ENCODE measurements around the gene HSPA1B. TPM values are rescaled to one million over a fixed set of nuclear protein-coding genes. Genes with fewer than 3 reads are reported as not detected.

HSPA1B gene
- total RNA-seq, 1 experiment from 2014 or later: 147 TPM

DNA sequence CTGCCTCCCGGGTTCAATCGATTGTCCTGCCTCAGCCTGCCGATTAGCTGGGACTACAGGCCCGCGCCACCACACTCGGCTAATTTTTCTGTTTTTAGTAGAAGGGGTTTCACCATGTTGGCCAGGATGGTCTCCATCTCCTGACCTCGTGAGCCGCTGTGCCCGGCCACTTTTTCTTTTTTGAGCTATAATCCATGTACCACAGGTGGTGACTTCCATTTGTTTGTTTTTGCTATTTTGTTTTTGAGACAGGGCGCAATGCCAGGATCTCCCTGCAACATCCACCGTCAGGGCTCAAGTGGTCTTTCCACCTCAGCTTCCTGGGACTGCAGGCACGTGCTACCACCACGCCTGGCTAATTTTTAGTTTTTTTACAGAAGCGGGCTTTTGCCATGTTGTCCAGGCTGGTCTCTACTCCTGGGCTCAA lies 8.5 kb downstream of the HSPA1B start:
- no peaks in the 10 kb centered on the region for H3K9me3 ChIP-seq (ENCODE audit: control insufficient read depth, insufficient read depth, low read depth, low read length)
- ATAC-seq: no peak
- H3K4me1 ChIP-seq (ENCODE audit: control insufficient read depth, insufficient read depth, low read length): peaks cover 38% of the 10 kb centered on the region
- in situ Hi-C loops (cut with HindIII; ENCODE audit: low pct_unique_long_range_greater_than_20kb, low sequenced_read_pairs) (no loop called here), intact Hi-C loops (cut with micrococcal nuclease; ENCODE audit: unreplicated experiment) (loop anchor here (10.0 kb wide), 1 partner anchor 101 kb away; the partner anchor contains the start of gene CLIC1)
- DNase-seq (ENCODE audit: low read depth, low spot score): no peak
- ChIA-PET CTCF (no interaction called here), POLR2A (no interaction called here)
- peak overlapping the region; percentile 77 to 95 for H3K4me3 ChIP-seq (ENCODE audit: low read depth in 2 of 2, low read length in 2 of 2)
- BruUV-seq (replicated peaks): no TSS peak
- TF ChIP-seq, protein P1, sequence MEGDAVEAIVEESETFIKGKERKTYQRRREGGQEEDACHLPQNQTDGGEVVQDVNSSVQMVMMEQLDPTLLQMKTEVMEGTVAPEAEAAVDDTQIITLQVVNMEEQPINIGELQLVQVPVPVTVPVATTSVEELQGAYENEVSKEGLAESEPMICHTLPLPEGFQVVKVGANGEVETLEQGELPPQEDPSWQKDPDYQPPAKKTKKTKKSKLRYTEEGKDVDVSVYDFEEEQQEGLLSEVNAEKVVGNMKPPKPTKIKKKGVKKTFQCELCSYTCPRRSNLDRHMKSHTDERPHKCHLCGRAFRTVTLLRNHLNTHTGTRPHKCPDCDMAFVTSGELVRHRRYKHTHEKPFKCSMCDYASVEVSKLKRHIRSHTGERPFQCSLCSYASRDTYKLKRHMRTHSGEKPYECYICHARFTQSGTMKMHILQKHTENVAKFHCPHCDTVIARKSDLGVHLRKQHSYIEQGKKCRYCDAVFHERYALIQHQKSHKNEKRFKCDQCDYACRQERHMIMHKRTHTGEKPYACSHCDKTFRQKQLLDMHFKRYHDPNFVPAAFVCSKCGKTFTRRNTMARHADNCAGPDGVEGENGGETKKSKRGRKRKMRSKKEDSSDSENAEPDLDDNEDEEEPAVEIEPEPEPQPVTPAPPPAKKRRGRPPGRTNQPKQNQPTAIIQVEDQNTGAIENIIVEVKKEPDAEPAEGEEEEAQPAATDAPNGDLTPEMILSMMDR (IDR thresholded peaks at IDR 0.05): no peak
- 0 out of 2 replicates have a peak, but pooled peaks have one; percentile 25 for TF ChIP-seq SIN3A (IDR thresholded peaks at IDR 0.05; ENCODE audit: borderline replicate concordance, insufficient read depth, low read depth, low read length)
- peaks cover 21% of the 10 kb centered on the region for H3K36me3 ChIP-seq (ENCODE audit: control insufficient read depth, insufficient read depth, low read length)
- no peaks in the 10 kb centered on the region for H3K27me3 ChIP-seq (ENCODE audit: control insufficient read depth, insufficient read depth, low read length)
- H3K27ac ChIP-seq (ENCODE audit: low read length): peak overlapping the region; percentile 95

DNA sequence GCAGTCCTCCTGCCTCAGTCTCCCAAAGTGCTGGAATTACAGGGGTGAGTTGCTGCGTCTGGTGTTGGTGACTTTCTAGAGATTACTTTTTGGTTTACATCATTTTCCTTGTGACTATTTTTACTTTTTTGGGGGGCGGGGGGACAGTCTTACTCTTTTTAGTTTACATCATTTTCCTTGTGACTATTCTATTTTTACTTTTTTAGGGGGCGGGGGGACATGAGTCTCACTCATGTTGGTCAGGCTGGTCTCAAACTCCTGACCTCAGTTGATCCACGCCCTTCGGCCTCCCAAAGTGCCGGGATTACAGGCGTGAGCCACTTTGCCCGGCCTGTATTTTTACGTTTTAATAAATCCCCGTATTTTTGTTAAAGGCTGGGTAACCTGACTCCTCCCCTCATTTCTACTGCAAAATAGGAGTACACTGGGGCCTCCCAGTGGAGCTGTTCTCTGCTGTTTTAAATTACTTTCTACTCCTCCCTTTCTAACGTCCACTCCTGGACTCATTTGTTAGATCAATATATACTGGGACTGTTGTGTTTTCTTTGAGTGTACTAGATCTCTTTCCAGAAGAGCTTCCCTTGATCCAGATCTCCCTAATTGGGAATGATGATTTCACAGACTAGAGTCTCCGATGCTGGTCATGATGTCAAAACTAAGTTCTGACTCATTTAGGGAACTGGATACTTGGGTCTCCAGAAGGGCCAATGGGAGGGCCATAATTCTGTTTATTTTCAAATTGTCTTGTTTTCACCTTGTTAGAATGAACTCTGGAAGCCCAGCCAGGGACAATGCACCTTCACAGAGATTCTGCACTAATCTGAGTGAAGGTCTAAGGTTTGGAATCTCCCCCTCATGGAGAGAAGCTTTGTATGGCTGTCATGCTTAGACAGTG lies 9.2 kb downstream of the HSPA1B start:
- no TSS peak for BruUV-seq (replicated peaks)
- TF ChIP-seq SIN3A (IDR thresholded peaks at IDR 0.05; ENCODE audit: borderline replicate concordance, insufficient read depth, low read depth, low read length) (no peak), POLR2AphosphoS5 (IDR thresholded peaks at IDR 0.05; ENCODE audit: low read depth, low read length) (no peak), TCF7L2 (IDR thresholded peaks at IDR 0.05; ENCODE audit: low read depth, low read length) (no peak)
- TF ChIP-seq, protein P2, sequence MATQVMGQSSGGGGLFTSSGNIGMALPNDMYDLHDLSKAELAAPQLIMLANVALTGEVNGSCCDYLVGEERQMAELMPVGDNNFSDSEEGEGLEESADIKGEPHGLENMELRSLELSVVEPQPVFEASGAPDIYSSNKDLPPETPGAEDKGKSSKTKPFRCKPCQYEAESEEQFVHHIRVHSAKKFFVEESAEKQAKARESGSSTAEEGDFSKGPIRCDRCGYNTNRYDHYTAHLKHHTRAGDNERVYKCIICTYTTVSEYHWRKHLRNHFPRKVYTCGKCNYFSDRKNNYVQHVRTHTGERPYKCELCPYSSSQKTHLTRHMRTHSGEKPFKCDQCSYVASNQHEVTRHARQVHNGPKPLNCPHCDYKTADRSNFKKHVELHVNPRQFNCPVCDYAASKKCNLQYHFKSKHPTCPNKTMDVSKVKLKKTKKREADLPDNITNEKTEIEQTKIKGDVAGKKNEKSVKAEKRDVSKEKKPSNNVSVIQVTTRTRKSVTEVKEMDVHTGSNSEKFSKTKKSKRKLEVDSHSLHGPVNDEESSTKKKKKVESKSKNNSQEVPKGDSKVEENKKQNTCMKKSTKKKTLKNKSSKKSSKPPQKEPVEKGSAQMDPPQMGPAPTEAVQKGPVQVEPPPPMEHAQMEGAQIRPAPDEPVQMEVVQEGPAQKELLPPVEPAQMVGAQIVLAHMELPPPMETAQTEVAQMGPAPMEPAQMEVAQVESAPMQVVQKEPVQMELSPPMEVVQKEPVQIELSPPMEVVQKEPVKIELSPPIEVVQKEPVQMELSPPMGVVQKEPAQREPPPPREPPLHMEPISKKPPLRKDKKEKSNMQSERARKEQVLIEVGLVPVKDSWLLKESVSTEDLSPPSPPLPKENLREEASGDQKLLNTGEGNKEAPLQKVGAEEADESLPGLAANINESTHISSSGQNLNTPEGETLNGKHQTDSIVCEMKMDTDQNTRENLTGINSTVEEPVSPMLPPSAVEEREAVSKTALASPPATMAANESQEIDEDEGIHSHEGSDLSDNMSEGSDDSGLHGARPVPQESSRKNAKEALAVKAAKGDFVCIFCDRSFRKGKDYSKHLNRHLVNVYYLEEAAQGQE (IDR thresholded peaks at IDR 0.05; ENCODE audit: insufficient read depth in 1 of 2, low read depth in 2 of 2, low read length in 1 of 2): no peak
- TF ChIP-seq, protein P1 (IDR thresholded peaks at IDR 0.05): no peak
- Histone ChIP-seq H3K27me3 (ENCODE audit: control insufficient read depth, insufficient read depth, low read length) (no peaks in the 10 kb centered on the region), H3K9me3 (ENCODE audit: control insufficient read depth, insufficient read depth, low read depth, low read length) (no peaks in the 10 kb centered on the region), H3K27ac (ENCODE audit: low read length) (peak overlapping the region; percentile 95), H3K4me1 (ENCODE audit: control insufficient read depth, insufficient read depth, low read length) (peaks cover 34% of the 10 kb centered on the region), H3K36me3 (ENCODE audit: control insufficient read depth, insufficient read depth, low read length) (peaks cover 21% of the 10 kb centered on the region), H3K4me3 (ENCODE audit: low read depth in 2 of 2, low read length in 2 of 2) (peak overlapping the region; percentile 77 to 95)
- intact Hi-C loops (cut with micrococcal nuclease; ENCODE audit: unreplicated experiment): loop anchor here (10.0 kb wide), 1 partner anchor 102 kb away; the partner anchor contains the start of gene CLIC1
- ChIA-PET CTCF (no interaction called here), POLR2A (interaction anchor here (0.5 kb wide), 1 partner anchor 141 kb away, joined by 6 read pairs; no protein-coding TSS in a partner anchor)
- DNase-seq (ENCODE audit: low read depth, low spot score) (no peak), ATAC-seq (no peak)
- in situ Hi-C loops (cut with HindIII; ENCODE audit: low pct_unique_long_range_greater_than_20kb, low sequenced_read_pairs): no loop called here

All from Panc1 (cell line).